Calu3 (cell line): ENCODE measurements around the gene CREBBP. TPM values are rescaled to one million over a fixed set of nuclear protein-coding genes. Genes with fewer than 3 reads are reported as not detected.
"Not testable (repeated sequence)": the region's sequence is repeated elsewhere in the genome, so short reads cannot be mapped to it uniquely, and the experiment has no call there.

ENCODE experiments used
- Bru-seq: library from RNA; stranded (reverse); fragments of 400-500 nt; gene quantifications from one replicate; lab custom pipeline; 2021; lab: Mats Ljungman, UMichigan
- BruChase-seq, 2 experiments: library from RNA; stranded (reverse); fragments of 400-500 nt; gene quantifications; one replicate each; lab custom pipeline; 2021; lab: Mats Ljungman, UMichigan
- BruUV-seq: library from RNA; stranded (reverse); fragments of 400-500 nt; replicated peaks from 2 replicates; lab custom pipeline; 2021; lab: Mats Ljungman, UMichigan
- CTCF ChIA-PET: fragments of 300-600 bp; sonication (Branson Sonifier 250); formaldehyde crosslinking; loops from one replicate; lab custom pipeline; 2022; ENCODE audit warnings: antibody characterized with exemption; lab: Charles Lee
- DNase-seq: peaks from one replicate; pipeline ENCODE4 v3.0.0; 2022
- H3K27ac Mint-ChIP-seq: one replicate; pipeline ENCODE4 v1.8.0; 2022; ENCODE audit warnings: mixed read lengths; ENCODE audit not compliant: unreplicated experiment
- H3K27me3 Mint-ChIP-seq: one replicate; pipeline ENCODE4 v1.8.0; 2022; ENCODE audit warnings: mixed read lengths; ENCODE audit not compliant: unreplicated experiment
- H3K36me3 Mint-ChIP-seq: one replicate; pipeline ENCODE4 v1.8.0; 2022; ENCODE audit warnings: mild to moderate bottlenecking, moderate library complexity, mixed read lengths; ENCODE audit not compliant: insufficient read depth, unreplicated experiment
- H3K4me1 Mint-ChIP-seq: one replicate; pipeline ENCODE4 v1.8.0; 2022; ENCODE audit warnings: mild to moderate bottlenecking, low read depth, mixed read lengths; ENCODE audit not compliant: unreplicated experiment
- H3K4me3 Mint-ChIP-seq: one replicate; pipeline ENCODE4 v1.8.0; 2022; ENCODE audit warnings: mild to moderate bottlenecking, low read depth, moderate library complexity, mixed read lengths; ENCODE audit not compliant: unreplicated experiment
- H3K9me3 Mint-ChIP-seq: one replicate; pipeline ENCODE4 v1.8.0; 2022; ENCODE audit warnings: low read depth, mixed read lengths; ENCODE audit not compliant: unreplicated experiment
- intact Hi-C: fragments of 100-400 bp; cut with micrococcal nuclease; formaldehyde crosslinking; loops from one replicate; pipeline ENCODE4 v1.10.0; 2022; ENCODE audit not compliant: unreplicated experiment
- long read RNA-seq: library from polyadenylated mRNA; stranded (forward); transcript quantifications from one replicate; pipeline ENCODE4 v2.0.0, GENCODE V29; 2022
- total RNA-seq: library from RNA; stranded (reverse); gene quantifications from 2 replicates; pipeline ENCODE4 v1.2.3, GENCODE V29; 2022
- TF ChIP-seq, protein P1 (sequence below): fragments of 200-600 bp; IDR thresholded peaks from one replicate; pipeline ENCODE4 v1.8.0; 2022; ENCODE audit warnings: antibody characterized with exemption; ENCODE audit not compliant: unreplicated experiment

CREBBP gene
- 91.0 and 92.0 TPM in 2 replicates for total RNA-seq
- Bru-seq, nascent RNA, result percentile 90 among the genes with signal in this experiment
- percentile 88 among the genes with signal in this experiment for BruChase-seq, experiment 1, labeled RNA remaining after a 6-hour chase
- percentile 86 among the genes with signal in this experiment for BruChase-seq, experiment 2, labeled RNA remaining after a 2-hour chase
- long read RNA-seq, partial matches to known transcripts, result 1 of 15 reads
- long read RNA-seq, other reads (novel, unspliced or antisense), result 14 of 15 reads

- H3K4me1 Mint-ChIP-seq, result peaks cover 36% of the 10 kb centered on the region
- no peaks in the 10 kb centered on the region for H3K27me3 Mint-ChIP-seq
- H3K4me3 Mint-ChIP-seq, result peak within 1 kb of the TSS; percentile 88
- H3K9me3 Mint-ChIP-seq, result no peaks in the 10 kb centered on the region
- H3K27ac Mint-ChIP-seq, result peak within 1 kb of the TSS; percentile 59
- intact Hi-C loops, result no loop called here
- BruUV-seq, result no TSS peak
- CTCF ChIA-PET, result interaction anchor here (0.5 to 1.0 kb wide), 4 partner anchors 8 to 373 kb away, joined by 3 to 6 read pairs (median 4); no protein-coding TSS in a partner anchor
- DNase-seq, result peak; percentile 93
- H3K36me3 Mint-ChIP-seq, result peaks cover 45% of the 10 kb centered on the region
- TF ChIP-seq, protein P1, sequence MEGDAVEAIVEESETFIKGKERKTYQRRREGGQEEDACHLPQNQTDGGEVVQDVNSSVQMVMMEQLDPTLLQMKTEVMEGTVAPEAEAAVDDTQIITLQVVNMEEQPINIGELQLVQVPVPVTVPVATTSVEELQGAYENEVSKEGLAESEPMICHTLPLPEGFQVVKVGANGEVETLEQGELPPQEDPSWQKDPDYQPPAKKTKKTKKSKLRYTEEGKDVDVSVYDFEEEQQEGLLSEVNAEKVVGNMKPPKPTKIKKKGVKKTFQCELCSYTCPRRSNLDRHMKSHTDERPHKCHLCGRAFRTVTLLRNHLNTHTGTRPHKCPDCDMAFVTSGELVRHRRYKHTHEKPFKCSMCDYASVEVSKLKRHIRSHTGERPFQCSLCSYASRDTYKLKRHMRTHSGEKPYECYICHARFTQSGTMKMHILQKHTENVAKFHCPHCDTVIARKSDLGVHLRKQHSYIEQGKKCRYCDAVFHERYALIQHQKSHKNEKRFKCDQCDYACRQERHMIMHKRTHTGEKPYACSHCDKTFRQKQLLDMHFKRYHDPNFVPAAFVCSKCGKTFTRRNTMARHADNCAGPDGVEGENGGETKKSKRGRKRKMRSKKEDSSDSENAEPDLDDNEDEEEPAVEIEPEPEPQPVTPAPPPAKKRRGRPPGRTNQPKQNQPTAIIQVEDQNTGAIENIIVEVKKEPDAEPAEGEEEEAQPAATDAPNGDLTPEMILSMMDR, result no peak
Observed at GRCh38 chr16:3880623-3881498, at the start of gene CREBBP. TSS of gene CREBBP (minus strand) at chr16:3880713. CDS start at chr16:3879916, 797 bp downstream.

DNA sequence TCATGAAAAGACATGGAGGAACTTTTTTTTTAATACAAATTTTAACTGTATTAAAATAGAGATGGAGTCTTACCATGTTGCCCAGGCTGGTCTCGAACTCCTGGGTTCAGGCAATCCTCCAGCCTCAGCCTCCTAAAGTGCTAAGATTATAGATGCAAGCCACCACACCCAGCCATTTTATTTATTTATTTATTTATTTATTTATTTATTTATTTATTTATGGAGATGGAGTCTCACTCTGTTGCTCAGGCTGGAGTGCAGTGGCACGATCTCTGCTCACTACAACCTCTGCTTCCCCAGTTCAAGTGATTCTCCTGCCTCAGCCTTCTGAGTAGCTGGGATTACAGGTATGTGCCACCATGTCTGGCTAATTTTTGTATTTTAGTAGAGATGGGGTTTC lies 46.6 kb upstream of the CREBBP start:
- BruUV-seq, H3K4me1 Mint-ChIP-seq, H3K27ac Mint-ChIP-seq, CTCF ChIA-PET, H3K36me3 Mint-ChIP-seq, DNase-seq, H3K9me3 Mint-ChIP-seq, intact Hi-C loops, H3K4me3 Mint-ChIP-seq: not testable (repeated sequence)
- peaks cover 30% of the 10 kb centered on the region for H3K27me3 Mint-ChIP-seq

- H3K36me3 Mint-ChIP-seq, result no peaks in the 10 kb centered on the region
- CTCF ChIA-PET, result interaction anchor here (0.8 kb wide), 1 partner anchor 12 kb away, joined by 5 read pairs; no protein-coding TSS in a partner anchor
Observed at GRCh38 chr16:3924763-3925162, 44.2 kb upstream of the CREBBP start.

GRCh38 chr16:3922241-3922640 lies 41.7 kb upstream of the CREBBP start:
- no peak overlapping the region for H3K4me3 Mint-ChIP-seq
- peaks cover 52% of the 10 kb centered on the region for H3K27me3 Mint-ChIP-seq
- intact Hi-C loops, result no loop called here
- no peaks in the 10 kb centered on the region for H3K36me3 Mint-ChIP-seq
- DNase-seq, result peak; percentile 53
- CTCF ChIA-PET, result interaction anchor here (0.6 kb wide), 1 partner anchor 12 kb away, joined by 4 read pairs; no protein-coding TSS in a partner anchor
- TF ChIP-seq, protein P1, result no peak
- peaks cover 10% of the 10 kb centered on the region for H3K4me1 Mint-ChIP-seq
- BruUV-seq, result no TSS peak
- H3K27ac Mint-ChIP-seq, result no peak overlapping the region
- peaks cover 9% of the 10 kb centered on the region for H3K9me3 Mint-ChIP-seq

More at GRCh38 chr16:3924763-3925162, 44.2 kb upstream of the CREBBP start:
- Mint-ChIP-seq H3K9me3 (no peaks in the 10 kb centered on the region), H3K4me3 (no peak overlapping the region), H3K27me3 (peaks cover 41% of the 10 kb centered on the region), H3K4me1 (peaks cover 10% of the 10 kb centered on the region), H3K27ac (no peak overlapping the region)
- TF ChIP-seq, protein P1, result no peak
- no peak for DNase-seq
- no TSS peak for BruUV-seq
- intact Hi-C loops, result no loop called here
